ENCODE measurements around the gene SUSD4. TPM values are rescaled to one million over a fixed set of nuclear protein-coding genes. Genes with fewer than 3 reads are reported as not detected.

The SUSD4 gene
- total RNA-seq, 1 experiment from 2014 or later = 3.5 TPM

GRCh38 chr1:223245411-223245810 is 118.6 kb downstream of the SUSD4 start:
- no peak overlapping the region for H2BK12ac ChIP-seq (ENCODE audit: insufficient read length, low read depth, low read length)
- no peak overlapping the region for H2AFZ ChIP-seq (ENCODE audit: low read length)
- H3K27me3 ChIP-seq (ENCODE audit: insufficient read depth, low read length) = no peaks in the 10 kb centered on the region
- no peak overlapping the region for H3K4ac ChIP-seq (ENCODE audit: low read depth, low read length)
- no peak overlapping the region for H3K56ac ChIP-seq (ENCODE audit: insufficient read length, low read depth, low read length)
- no peak overlapping the region for H4K8ac ChIP-seq (replicated peaks; ENCODE audit: insufficient read length, low read depth, low read length)
- no peak overlapping the region for H3K9ac ChIP-seq (ENCODE audit: extremely low read depth, insufficient read length, low read length)
- no peak for TF ChIP-seq CTCF (conservative IDR thresholded peaks at IDR 0.05)
- no peaks in the 10 kb centered on the region for H3K79me2 ChIP-seq (ENCODE audit: insufficient read depth, low read length)
- no peak overlapping the region for H2BK5ac ChIP-seq (ENCODE audit: insufficient read length, low read length)
- no CpG with 5 or more reads among the region's 5 CpGs for WGBS (ENCODE audit: extremely low coverage, insufficient read length, low lambda C conversion rate)
- H3K9me3 Mint-ChIP-seq = no peaks in the 10 kb centered on the region
- H2BK120ac ChIP-seq (ENCODE audit: low read depth, low read length, poor library complexity, severe bottlenecking) = no peak overlapping the region
- H3K23ac ChIP-seq (ENCODE audit: insufficient read length, low read depth, low read length) = no peak overlapping the region
- H3K27ac Mint-ChIP-seq = no peak overlapping the region; a peak in 1 of 7 replicates
- peaks cover 3% of the 10 kb centered on the region for H4K20me1 ChIP-seq (ENCODE audit: control insufficient read depth, insufficient read depth, insufficient read length)
- no peak overlapping the region for H3K4me2 ChIP-seq (ENCODE audit: insufficient read depth, insufficient read length, low read length)
- H4K5ac ChIP-seq (ENCODE audit: insufficient read length, low read depth, low read length) = no peak overlapping the region
- no peaks in the 10 kb centered on the region for H3K36me3 Mint-ChIP-seq (ENCODE audit: insufficient read depth in 1 of 3, low read depth in 3 of 3)
- H4K91ac ChIP-seq (ENCODE audit: insufficient read length, low read depth, low read length) = no peak overlapping the region
- DNase-seq = peak; percentile 10
- H2BK20ac ChIP-seq (ENCODE audit: low read depth, low read length, poor library complexity, severe bottlenecking) = no peak overlapping the region
- peaks cover 15% of the 10 kb centered on the region for H3K27me3 Mint-ChIP-seq (ENCODE audit: low read depth)
- no peak overlapping the region for H3K14ac ChIP-seq (ENCODE audit: insufficient read depth, low read length)
- H3K4me3 Mint-ChIP-seq = no peak overlapping the region
- H3K18ac ChIP-seq (ENCODE audit: insufficient read length, low read depth, low read length) = no peak overlapping the region
- no peaks in the 10 kb centered on the region for H3K23me2 ChIP-seq (ENCODE audit: insufficient read length, low read depth, low read length, poor library complexity, severe bottlenecking)
- no peak overlapping the region for H3K27ac ChIP-seq (ENCODE audit: insufficient read length, low read depth, low read length)
- no peaks in the 10 kb centered on the region for H3K4me1 Mint-ChIP-seq
- H2AK5ac ChIP-seq (ENCODE audit: insufficient read length, low read length) = no peak overlapping the region
- H3T11ph ChIP-seq (ENCODE audit: low read length) = no peak overlapping the region
- no peaks in the 10 kb centered on the region for H3K4me1 ChIP-seq (ENCODE audit: insufficient read depth, low read length)
- no peaks in the 10 kb centered on the region for H3K79me1 ChIP-seq (ENCODE audit: insufficient read depth, low read depth, low read length, poor library complexity, severe bottlenecking)
- no peaks in the 10 kb centered on the region for H3K9me3 ChIP-seq (ENCODE audit: control insufficient read depth, low read depth, low read length)
- no peak overlapping the region for H2BK15ac ChIP-seq (ENCODE audit: low read depth, low read length)
